ENCODE measurements around the gene THSD7A.

Gene THSD7A

DNA sequence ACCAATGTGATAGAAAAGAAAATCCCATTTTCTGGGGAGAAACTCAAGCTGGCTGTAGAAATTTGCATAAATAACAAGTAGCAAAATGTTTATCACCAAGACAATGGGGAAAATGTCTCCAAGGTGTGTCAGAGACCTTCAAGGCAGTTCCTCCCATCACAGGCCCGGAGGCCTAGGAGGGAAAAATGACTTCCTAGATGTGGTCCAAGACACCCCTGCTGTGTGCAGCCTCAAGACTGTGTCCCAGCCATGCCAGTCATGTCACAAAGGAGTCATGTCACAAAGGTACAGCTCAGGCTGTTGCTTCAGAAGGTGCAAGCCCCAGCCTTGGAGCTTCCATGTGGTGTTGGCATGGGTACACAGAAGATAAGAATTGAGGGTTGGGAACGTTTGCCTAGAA, 33.7 kb upstream of the THSD7A start:
- Histone ChIP-seq H4K20me1 (ENCODE audit: insufficient read depth, low read length) (no peaks in the 10 kb centered on the region), H3F3A (ENCODE audit: insufficient read depth, low read length) (no peaks in the 10 kb centered on the region), H3K9me3 (replicated peaks; ENCODE audit: insufficient read depth, low read length) (no peaks in the 10 kb centered on the region), H3K4me2 (ENCODE audit: low read depth, low read length) (no peak overlapping the region), H3K4me3 (ENCODE audit: low read length) (no peak overlapping the region), H3K79me2 (ENCODE audit: low read length) (no peaks in the 10 kb centered on the region), H3K36me3 (replicated peaks; ENCODE audit: insufficient read depth, low read length) (no peaks in the 10 kb centered on the region), H3K27ac (ENCODE audit: low read length) (no peak overlapping the region), H3K4me1 (ENCODE audit: low read length) (no peaks in the 10 kb centered on the region), H3K9me2 (replicated peaks; ENCODE audit: insufficient read depth, low read length) (no peaks in the 10 kb centered on the region), H3K9ac (ENCODE audit: low read length) (no peak overlapping the region), H3K27me3 (replicated peaks; ENCODE audit: insufficient read depth, low read length) (no peaks in the 10 kb centered on the region), H2AFZ (ENCODE audit: low read length) (no peak overlapping the region)
- TF ChIP-seq EZH2phosphoT487 (IDR thresholded peaks at IDR 0.05; ENCODE audit: low read length), result no peak
- TF ChIP-seq EZH2 (optimal IDR thresholded peaks at IDR 0.05; ENCODE audit: low read depth, low read length), result no peak
- TF ChIP-seq, protein P1, sequence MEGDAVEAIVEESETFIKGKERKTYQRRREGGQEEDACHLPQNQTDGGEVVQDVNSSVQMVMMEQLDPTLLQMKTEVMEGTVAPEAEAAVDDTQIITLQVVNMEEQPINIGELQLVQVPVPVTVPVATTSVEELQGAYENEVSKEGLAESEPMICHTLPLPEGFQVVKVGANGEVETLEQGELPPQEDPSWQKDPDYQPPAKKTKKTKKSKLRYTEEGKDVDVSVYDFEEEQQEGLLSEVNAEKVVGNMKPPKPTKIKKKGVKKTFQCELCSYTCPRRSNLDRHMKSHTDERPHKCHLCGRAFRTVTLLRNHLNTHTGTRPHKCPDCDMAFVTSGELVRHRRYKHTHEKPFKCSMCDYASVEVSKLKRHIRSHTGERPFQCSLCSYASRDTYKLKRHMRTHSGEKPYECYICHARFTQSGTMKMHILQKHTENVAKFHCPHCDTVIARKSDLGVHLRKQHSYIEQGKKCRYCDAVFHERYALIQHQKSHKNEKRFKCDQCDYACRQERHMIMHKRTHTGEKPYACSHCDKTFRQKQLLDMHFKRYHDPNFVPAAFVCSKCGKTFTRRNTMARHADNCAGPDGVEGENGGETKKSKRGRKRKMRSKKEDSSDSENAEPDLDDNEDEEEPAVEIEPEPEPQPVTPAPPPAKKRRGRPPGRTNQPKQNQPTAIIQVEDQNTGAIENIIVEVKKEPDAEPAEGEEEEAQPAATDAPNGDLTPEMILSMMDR (IDR thresholded peaks at IDR 0.05; ENCODE audit: low read length), result no peak
- DNase-seq, result no peak

- Histone ChIP-seq H3K79me2 (ENCODE audit: low read length) (no peaks in the 10 kb centered on the region), H3K9me2 (replicated peaks; ENCODE audit: insufficient read depth, low read length) (no peaks in the 10 kb centered on the region), H3K9me3 (replicated peaks; ENCODE audit: insufficient read depth, low read length) (no peaks in the 10 kb centered on the region), H3K4me1 (ENCODE audit: low read length) (no peaks in the 10 kb centered on the region), H3K27ac (ENCODE audit: low read length) (no peak overlapping the region), H2AFZ (ENCODE audit: low read length) (no peak overlapping the region), H3F3A (ENCODE audit: insufficient read depth, low read length) (no peaks in the 10 kb centered on the region), H3K36me3 (replicated peaks; ENCODE audit: insufficient read depth, low read length) (no peaks in the 10 kb centered on the region), H3K4me2 (ENCODE audit: low read depth, low read length) (no peak overlapping the region), H3K27me3 (replicated peaks; ENCODE audit: insufficient read depth, low read length) (no peaks in the 10 kb centered on the region), H4K20me1 (ENCODE audit: insufficient read depth, low read length) (no peaks in the 10 kb centered on the region), H3K9ac (ENCODE audit: low read length) (no peak overlapping the region), H3K4me3 (ENCODE audit: low read length) (no peak overlapping the region)
- no peak for DNase-seq
- TF ChIP-seq EZH2 (optimal IDR thresholded peaks at IDR 0.05; ENCODE audit: low read depth, low read length) (no peak), EZH2phosphoT487 (IDR thresholded peaks at IDR 0.05; ENCODE audit: low read length) (no peak)
- TF ChIP-seq, protein P1 (IDR thresholded peaks at IDR 0.05; ENCODE audit: low read length), result no peak
Observed at GRCh38 chr7:11858622-11859302, 26.8 kb upstream of the THSD7A start.

DNA sequence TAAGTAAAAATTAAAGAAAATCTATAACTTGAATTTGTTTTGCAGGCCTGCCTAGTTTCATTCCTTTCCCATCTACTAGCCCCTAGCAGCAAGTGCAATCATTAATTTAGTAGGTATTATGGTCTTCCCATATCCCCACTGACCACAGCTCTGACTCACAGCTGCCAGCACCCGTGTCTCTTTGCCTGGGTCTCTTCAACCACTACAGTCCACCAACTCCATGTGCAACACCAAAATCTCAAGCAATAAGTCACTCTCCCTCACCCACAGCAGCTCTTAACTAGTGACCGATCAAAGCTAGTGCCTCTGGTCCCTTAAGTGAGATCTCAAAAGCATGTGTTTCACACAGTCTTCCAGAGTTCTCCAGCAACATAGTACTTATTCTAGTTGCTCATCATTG, 26.0 kb upstream of the THSD7A start:
- TF ChIP-seq, protein P1 (IDR thresholded peaks at IDR 0.05; ENCODE audit: low read length), result no peak
- TF ChIP-seq EZH2 (optimal IDR thresholded peaks at IDR 0.05; ENCODE audit: low read depth, low read length), result no peak
- no peak for TF ChIP-seq EZH2phosphoT487 (IDR thresholded peaks at IDR 0.05; ENCODE audit: low read length)
- Histone ChIP-seq H3K27me3 (replicated peaks; ENCODE audit: insufficient read depth, low read length) (no peaks in the 10 kb centered on the region), H3K9ac (ENCODE audit: low read length) (no peak overlapping the region), H3K9me2 (replicated peaks; ENCODE audit: insufficient read depth, low read length) (no peaks in the 10 kb centered on the region), H2AFZ (ENCODE audit: low read length) (no peak overlapping the region), H3K4me3 (ENCODE audit: low read length) (no peak overlapping the region), H3K27ac (ENCODE audit: low read length) (no peak overlapping the region), H3F3A (ENCODE audit: insufficient read depth, low read length) (no peaks in the 10 kb centered on the region), H3K36me3 (replicated peaks; ENCODE audit: insufficient read depth, low read length) (no peaks in the 10 kb centered on the region), H3K9me3 (replicated peaks; ENCODE audit: insufficient read depth, low read length) (no peaks in the 10 kb centered on the region), H3K79me2 (ENCODE audit: low read length) (no peaks in the 10 kb centered on the region), H3K4me2 (ENCODE audit: low read depth, low read length) (no peak overlapping the region), H4K20me1 (ENCODE audit: insufficient read depth, low read length) (no peaks in the 10 kb centered on the region), H3K4me1 (ENCODE audit: low read length) (no peaks in the 10 kb centered on the region)
- DNase-seq, result no peak
